Activated T-cell treated with anti-CD3 and anti-CD28 coated beads for 1 hour (primary cell): ENCODE results near the gene METTL6.
"Not testable (repeated sequence)": the region's sequence is repeated elsewhere in the genome, so short reads cannot be mapped to it uniquely, and the experiment has no call there.

ENCODE experiments used
- DNase-seq: peaks from one replicate; pipeline ENCODE4 v3.0.0-alpha.2; 2020; ENCODE audit warnings: low read depth

Gene METTL6

DNA sequence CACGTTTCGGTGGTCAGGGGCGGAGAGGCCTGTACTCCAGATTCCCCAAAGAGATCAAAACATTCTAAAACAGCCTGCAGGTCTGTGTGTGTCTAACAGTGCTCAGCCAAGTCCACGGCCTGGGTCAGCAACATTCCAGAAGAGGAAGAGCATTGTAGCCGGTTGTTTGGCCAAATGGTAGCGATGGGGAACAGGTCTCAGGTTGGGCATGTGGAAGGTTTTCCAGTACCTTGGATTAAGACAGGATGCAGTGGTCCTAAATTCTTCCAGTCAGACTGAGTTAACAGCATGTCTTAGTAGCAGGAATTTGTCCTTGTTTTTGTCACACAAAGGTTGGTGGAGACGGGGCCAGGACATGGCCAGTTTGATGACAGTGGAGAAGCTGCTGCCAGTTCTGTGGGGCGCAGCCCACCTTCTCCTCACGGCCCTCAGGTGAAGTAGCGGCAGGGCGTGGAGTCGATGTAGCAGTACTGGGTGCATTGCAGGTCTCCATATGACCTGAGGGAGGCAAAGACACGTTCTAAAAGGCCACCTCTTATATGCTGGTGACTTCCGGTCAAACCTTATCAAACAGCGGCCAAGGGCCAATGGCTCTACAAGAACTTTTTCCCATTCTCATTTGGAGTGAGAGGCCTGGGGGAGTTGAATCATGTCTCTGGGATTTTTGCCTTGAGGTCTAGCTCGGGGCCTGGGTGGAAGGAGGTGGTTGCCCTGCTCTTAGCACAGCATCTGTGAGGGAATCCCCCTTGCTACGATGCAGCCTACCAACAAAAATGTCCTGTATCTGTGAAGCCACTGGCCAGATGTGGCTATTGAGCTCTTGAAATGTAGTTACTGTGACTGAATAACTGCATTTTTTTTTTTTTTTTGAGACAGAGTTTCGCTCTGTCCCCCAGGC lies 24.1 kb upstream of the METTL6 start:
- DNase-seq = no peak

GRCh38 chr3:15450438-15451215 lies 23.3 kb upstream of the METTL6 start:
- DNase-seq = no peak

- no peak for DNase-seq
Measured at GRCh38 chr3:15449489-15450224, 22.3 kb upstream of the METTL6 start.

GRCh38 chr3:15443826-15444524 lies 16.6 kb upstream of the METTL6 start:
- no peak for DNase-seq

DNA sequence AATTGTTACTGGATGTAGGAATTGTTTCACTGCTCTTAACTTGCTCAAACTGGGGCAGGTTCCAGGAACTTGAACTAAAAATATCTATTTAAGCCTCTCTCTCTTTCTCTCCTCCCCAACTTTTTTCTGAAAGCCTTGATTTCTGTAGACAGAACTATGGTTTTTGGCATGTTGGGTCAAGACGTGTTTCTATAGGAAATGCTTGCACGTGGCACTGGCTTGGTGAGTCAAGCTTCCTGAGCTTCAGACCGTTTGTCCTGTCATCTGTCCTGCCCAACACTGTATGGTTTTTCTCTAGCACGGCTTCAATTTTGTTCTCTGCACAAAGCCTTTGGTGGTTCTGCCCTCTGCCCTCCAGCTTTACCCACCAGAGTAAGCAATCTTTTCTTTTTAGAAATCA lies 13.5 kb upstream of the METTL6 start:
- DNase-seq = no peak

DNA sequence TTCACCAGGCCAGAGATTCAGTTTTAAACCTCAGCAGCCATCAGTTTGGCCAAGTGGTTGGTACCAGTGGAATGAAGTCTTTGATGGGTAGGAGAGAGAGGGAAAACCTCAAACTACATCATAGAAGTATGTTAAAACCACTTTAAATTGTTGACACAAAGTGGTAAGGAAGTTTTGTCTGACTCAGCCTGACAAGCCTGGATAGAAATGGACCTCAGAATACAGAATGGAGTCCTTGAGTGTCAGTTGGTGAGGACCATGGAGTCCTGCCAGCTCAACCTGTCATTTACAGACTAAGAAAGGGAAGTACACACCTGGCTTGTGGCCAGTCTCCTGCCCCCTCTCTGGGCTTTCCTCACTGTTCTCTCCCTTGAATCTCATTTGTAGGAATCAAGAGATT lies 12.1 kb upstream of the METTL6 start:
- no peak for DNase-seq

DNA sequence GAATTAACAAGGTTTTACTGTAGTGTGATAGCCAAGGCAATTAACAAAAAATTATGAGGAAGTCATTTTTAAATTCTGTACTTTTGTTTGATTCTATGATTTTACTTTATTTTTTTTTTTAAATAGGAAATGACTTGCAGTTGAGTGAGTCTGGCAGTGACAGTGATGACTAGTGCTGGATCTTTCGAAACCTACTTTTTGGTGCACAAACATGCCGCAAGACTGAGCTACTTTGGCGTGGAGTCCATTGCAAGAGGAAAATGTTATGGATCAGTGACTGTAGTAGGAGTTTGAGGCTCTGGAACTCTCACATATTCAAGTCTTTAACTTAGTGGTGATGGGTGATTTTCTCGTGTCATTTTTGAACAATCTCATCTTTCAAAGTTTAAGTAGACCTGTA lies 11.6 kb upstream of the METTL6 start:
- DNase-seq = no peak

DNA sequence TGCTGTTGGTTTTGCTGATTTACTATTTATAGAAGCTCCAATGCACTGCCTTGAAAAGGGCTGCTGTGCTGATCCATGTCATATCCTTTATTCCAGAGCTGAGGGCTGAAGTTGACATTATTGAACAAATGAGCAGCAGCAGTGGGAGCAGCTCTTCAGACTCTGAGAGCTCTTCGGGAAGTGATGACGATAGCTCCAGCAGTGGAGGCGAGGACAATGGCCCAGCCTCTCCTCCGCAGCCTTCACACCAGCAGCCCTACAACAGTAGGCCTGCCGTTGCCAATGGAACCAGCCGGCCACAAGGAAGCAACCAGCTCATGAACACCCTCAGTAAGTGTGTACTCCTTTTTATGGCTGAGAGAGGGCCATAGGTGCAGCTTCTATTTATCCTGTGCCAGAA lies 8.9 kb upstream of the METTL6 start:
- no peak for DNase-seq

- no peak for DNase-seq
Measured at GRCh38 chr3:15434756-15435155, 7.4 kb upstream of the METTL6 start.

DNA sequence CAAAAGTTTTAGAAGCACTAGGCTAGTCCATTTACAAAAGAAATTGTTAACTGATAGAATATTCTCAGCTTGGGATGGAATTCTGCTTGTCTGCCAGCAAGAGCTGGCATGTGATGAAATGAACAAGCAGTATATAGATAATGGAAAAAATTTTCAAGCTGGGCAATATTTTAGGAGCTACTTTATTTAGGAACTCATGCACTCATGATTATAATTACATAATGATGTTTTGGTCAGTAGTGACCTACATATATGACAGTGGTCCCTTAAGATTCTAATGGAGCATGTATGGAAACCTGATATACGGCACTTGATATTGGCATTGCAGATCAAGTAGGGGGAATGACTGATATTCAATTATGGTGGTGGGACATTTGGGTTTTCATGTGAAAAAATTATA lies 6.2 kb upstream of the METTL6 start:
- DNase-seq = no peak

DNA sequence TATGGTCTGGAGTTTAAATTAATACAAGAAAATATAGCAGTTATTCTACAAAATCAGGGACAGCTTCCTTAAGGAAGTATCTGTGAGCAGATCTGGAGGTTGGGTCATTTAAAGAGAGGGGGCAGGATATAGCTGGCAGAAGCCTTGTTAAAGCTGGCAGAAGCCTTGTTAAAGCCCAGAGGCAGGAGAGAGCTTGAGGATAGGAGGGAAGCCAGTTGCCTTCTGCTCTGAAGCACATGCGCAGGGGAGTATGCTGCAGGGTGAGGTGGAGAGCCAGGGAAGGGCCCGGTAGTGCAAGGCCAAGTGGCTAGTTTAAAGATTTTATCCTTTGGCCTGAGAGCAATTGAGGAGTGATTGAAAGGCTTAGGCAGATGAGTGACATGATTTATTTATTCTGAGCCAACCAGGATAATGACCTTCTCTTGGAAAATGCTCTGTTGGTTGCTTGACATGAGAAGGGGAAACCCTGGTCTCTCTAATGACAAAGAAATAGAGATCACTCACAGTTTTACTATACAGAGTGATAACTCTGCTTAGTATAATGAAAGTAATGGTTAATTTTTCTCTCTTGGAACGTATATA lies 4.0 kb upstream of the METTL6 start:
- no peak for DNase-seq

DNA sequence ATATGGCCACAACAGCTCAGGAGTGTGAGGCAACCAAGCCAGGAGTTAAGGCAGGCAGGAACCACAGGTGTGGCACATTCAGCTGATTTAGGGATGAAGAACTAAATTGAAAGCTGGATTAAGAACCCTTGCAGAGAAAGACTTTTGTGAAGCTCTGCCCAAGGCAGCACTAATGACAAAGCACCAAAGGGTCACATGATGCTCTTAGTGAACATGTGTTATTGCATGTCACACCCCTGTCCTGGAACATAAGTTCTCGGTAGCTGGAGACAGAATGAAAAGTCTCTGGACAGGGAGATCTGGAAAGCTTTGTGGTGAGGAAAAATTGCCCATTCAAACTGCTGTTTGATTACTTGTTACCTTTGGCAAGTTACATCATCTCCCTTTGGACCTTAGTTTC lies 3.3 kb upstream of the METTL6 start:
- no peak for DNase-seq

GRCh38 chr3:15429080-15429479 lies 1.7 kb upstream of the METTL6 start:
- no peak for DNase-seq

DNA sequence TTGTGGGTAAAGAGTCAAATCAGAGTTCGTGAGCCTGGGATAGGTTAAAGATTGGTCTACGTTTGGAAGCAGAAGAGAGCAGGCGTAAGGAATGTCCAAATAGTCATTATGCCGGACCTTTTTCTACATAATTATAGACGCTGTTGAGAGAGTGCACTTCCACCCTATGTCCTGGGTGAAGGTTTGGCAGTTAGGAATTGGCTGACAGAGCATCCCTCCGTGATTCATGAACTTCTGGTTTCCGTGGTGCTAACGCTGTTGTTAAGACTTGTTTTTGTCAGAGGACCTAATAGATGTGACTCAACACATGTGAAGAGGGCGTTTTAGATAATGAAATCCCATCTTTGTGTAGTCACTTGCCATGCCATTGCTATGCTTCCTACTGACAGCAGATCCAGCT lies 1.2 kb upstream of the METTL6 start:
- DNase-seq = no peak

DNA sequence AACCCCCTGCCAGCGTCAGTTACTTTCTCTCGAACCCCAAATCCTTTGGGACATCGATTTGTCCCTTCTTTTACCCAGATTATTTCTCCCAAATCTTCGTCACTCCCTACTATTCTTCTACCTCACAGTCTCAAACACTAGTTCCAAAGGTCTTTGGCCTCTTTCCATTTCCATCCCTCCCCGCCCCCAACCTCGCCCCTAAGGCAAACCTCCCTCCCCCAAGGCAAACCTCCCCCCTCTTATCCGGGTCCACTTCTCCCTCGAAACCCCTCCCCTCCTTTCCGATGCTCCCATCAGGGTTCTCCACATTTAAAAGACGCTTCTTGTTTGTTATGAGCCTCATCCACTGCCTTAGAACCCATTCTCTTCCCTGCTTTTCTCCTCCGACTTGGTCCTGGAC lies 637 bp upstream of the METTL6 start:
- DNase-seq = no peak

DNA sequence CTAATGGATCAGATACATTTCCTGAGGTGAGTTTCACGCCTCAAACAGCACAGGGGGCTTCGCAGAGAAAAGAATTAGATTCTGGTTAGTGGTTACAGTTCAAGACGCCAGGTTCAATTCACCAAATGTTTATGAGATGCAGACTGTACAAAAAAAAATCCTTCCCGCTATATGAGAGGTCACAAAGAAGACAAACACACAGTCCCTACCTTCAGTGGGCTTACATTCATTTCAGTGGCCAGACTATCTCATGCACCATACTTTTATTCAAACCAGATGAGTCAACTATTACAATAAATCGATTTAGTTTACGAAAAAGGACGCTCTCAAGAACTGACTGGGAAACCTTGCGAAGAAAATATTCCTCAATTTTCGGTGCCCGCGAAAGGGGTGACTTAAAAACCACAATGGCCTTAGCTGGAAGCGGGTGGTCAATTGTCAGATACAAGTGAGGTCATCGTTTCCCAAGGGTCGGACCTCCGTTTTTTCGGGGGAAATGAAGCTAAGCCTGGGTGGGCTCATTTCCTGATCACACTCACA lies 695 bp downstream of the METTL6 start:
- no peak for DNase-seq

GRCh38 chr3:15420871-15421270 lies 6.5 kb downstream of the METTL6 start:
- DNase-seq = no peak

GRCh38 chr3:15410966-15411365 lies 16.4 kb downstream of the METTL6 start:
- DNase-seq = not testable (repeated sequence)

GRCh38 chr3:15409774-15410173 lies 17.6 kb downstream of the METTL6 start:
- no peak for DNase-seq

- DNase-seq = no peak
Measured at GRCh38 chr3:15409239-15409638, 18.1 kb downstream of the METTL6 start.

- DNase-seq = no peak
Measured at GRCh38 chr3:15405448-15406050, 21.8 kb downstream of the METTL6 start.
